ENCODE data around the gene LACRT. TPM values are rescaled to one million over a fixed set of nuclear protein-coding genes. Genes with fewer than 3 reads are reported as not detected.

LACRT gene
- total RNA-seq, 1 donor from 2014 or later = not detected

DNA sequence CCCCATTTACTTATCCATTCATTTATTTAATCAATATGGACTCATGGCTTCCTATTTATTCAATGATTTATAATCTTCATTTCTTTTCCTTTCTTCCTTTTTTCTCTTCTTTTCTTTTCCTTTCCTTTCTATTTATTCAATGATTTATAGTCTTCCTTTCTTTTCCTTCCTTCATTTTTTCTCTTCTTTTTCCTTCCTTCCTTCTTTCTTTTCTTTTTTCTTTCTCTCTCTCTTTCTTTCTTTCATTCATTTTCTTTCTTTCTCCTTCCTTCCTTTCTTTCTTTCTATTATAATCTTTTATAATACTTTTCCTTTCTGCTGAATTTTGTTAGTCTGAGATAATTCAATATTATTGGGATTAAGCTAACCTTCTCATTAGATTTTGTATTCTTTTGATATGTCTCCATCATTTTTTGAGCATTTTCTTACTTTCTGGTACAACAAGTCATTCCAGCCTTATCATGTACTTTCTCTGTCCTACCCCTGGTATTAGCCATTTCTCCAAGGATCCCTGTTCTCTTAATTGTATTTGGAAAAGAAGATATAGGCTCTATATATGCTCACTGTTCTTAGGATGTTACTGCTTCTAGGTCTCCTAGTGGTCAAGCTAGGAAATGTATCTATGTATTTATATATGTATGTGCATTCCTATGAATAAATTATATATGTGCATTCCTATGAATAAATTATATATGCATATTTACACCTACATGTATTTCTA is 12.1 kb downstream of the LACRT start:
- H3K36me3 Mint-ChIP-seq (ENCODE audit: unreplicated experiment) = no peaks in the 10 kb centered on the region
- H3K27ac Mint-ChIP-seq (ENCODE audit: unreplicated experiment) = no peak overlapping the region
- TF ChIP-seq, protein P1, sequence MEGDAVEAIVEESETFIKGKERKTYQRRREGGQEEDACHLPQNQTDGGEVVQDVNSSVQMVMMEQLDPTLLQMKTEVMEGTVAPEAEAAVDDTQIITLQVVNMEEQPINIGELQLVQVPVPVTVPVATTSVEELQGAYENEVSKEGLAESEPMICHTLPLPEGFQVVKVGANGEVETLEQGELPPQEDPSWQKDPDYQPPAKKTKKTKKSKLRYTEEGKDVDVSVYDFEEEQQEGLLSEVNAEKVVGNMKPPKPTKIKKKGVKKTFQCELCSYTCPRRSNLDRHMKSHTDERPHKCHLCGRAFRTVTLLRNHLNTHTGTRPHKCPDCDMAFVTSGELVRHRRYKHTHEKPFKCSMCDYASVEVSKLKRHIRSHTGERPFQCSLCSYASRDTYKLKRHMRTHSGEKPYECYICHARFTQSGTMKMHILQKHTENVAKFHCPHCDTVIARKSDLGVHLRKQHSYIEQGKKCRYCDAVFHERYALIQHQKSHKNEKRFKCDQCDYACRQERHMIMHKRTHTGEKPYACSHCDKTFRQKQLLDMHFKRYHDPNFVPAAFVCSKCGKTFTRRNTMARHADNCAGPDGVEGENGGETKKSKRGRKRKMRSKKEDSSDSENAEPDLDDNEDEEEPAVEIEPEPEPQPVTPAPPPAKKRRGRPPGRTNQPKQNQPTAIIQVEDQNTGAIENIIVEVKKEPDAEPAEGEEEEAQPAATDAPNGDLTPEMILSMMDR (IDR thresholded peaks at IDR 0.05) = peak; percentile 30
- DNase-seq (ENCODE audit: extremely low spot score, unreplicated experiment) = no peak
- H3K9me3 Mint-ChIP-seq (ENCODE audit: unreplicated experiment) = peaks cover under 1% of the 10 kb centered on the region
- no peak overlapping the region for H3K4me3 Mint-ChIP-seq (ENCODE audit: unreplicated experiment)
- H3K27me3 Mint-ChIP-seq (ENCODE audit: unreplicated experiment) = peaks cover 51% of the 10 kb centered on the region
- no peaks in the 10 kb centered on the region for H3K4me1 Mint-ChIP-seq (ENCODE audit: unreplicated experiment)

DNA sequence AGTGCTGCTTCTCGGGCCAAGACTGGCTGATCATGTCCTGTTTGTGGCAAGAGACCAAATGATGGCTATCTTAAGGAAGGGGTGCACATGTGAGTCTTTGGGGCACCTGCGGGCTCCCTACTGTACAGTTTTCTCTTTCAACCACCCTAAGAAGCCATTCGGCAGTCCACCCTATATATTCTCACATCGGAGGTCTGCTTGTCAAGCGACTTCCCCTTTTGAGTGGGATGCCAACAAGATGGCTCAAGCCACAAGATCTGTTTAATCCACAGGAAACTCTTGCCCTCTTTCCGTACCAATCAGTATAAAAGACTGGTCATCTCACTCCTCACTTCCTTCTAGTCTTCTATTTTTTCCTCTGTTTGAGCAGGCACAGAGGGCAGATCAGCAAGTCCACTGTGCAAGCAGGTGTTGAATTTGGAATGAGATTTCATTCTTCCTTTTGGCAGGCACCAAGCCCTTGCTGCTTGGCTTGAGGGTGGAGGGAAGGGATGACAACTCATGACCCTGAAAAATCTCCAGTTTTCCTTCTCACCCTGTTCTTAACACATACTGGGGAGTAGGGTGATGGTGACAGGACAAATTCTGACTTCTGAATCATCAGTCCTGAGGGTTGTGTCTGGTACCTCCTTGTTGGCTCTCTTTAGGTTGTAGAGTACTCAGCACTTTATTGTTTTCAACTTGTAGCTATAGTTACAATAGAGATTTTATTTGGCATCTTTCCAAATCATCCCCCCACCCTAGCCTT is 17.6 kb downstream of the LACRT start:
- peaks cover 20% of the 10 kb centered on the region for H3K27me3 Mint-ChIP-seq (ENCODE audit: unreplicated experiment)
- no peak overlapping the region for H3K4me3 Mint-ChIP-seq (ENCODE audit: unreplicated experiment)
- TF ChIP-seq, protein P1 (IDR thresholded peaks at IDR 0.05) = no peak
- H3K36me3 Mint-ChIP-seq (ENCODE audit: unreplicated experiment) = no peaks in the 10 kb centered on the region
- no peaks in the 10 kb centered on the region for H3K4me1 Mint-ChIP-seq (ENCODE audit: unreplicated experiment)
- H3K27ac Mint-ChIP-seq (ENCODE audit: unreplicated experiment) = no peak overlapping the region
- H3K9me3 Mint-ChIP-seq (ENCODE audit: unreplicated experiment) = no peaks in the 10 kb centered on the region
- DNase-seq (ENCODE audit: extremely low spot score, unreplicated experiment) = peak; percentile 30

DNA sequence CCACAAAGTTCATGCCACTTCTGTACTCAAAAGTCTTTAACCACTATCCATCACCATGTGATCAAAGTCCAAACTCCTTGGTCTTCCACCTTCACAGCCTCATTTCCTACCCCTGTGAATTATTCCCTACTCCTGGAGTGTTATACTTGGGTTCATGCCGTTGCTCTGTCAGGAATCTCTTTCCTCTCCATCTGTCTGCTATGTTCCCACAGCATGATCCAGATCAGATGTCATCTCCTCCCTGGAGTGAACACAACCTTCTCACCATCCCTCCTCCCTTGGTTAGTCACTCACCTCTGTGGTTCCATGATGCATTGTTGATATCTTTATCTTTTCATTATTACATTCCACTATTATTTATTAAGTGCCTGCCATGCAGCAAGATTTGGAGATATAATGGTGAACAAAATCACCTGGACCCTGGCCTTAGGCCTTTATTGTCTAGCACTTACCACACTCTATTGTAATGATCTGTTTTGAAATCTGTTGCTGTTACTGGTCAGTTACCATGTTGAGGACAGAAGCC is 22.4 kb downstream of the LACRT start:
- no peak for DNase-seq (ENCODE audit: extremely low spot score, unreplicated experiment)
- H3K27me3 Mint-ChIP-seq (ENCODE audit: unreplicated experiment) = peaks cover 19% of the 10 kb centered on the region

DNA sequence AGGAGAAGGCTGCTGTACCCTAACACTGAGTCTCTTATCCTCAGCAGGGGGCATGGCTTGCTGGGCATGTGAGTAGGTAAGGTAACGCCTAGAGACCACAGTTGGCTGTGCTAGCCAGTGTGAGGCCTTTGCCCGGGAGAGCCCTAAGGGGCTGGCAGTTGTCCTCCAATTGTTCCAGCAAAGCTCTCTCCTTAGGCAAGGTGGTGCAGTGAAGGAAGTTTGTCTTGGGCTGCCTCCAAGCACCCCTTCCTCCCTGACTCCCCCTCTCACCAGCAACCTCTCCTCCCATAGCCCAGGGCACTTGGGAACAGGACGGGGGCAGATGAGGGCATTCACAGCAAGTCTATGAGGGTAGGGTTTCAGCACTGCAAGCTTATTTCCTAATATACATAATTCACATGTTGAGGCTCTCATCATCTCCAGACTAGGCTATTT is 23.0 kb downstream of the LACRT start:
- H3K4me3 Mint-ChIP-seq (ENCODE audit: unreplicated experiment) = no peak overlapping the region
- TF ChIP-seq, protein P1 (IDR thresholded peaks at IDR 0.05) = no peak
- H3K27me3 Mint-ChIP-seq (ENCODE audit: unreplicated experiment) = peaks cover 24% of the 10 kb centered on the region
- H3K4me1 Mint-ChIP-seq (ENCODE audit: unreplicated experiment) = no peaks in the 10 kb centered on the region
- no peak for DNase-seq (ENCODE audit: extremely low spot score, unreplicated experiment)
- no peak overlapping the region for H3K27ac Mint-ChIP-seq (ENCODE audit: unreplicated experiment)
- H3K36me3 Mint-ChIP-seq (ENCODE audit: unreplicated experiment) = no peaks in the 10 kb centered on the region
- no peaks in the 10 kb centered on the region for H3K9me3 Mint-ChIP-seq (ENCODE audit: unreplicated experiment)

More for the DNA sequence above, 22.4 kb downstream of the LACRT start:
- TF ChIP-seq, protein P1 (IDR thresholded peaks at IDR 0.05) = no peak
- no peak overlapping the region for H3K27ac Mint-ChIP-seq (ENCODE audit: unreplicated experiment)
- H3K4me3 Mint-ChIP-seq (ENCODE audit: unreplicated experiment) = no peak overlapping the region
- no peaks in the 10 kb centered on the region for H3K4me1 Mint-ChIP-seq (ENCODE audit: unreplicated experiment)
- no peaks in the 10 kb centered on the region for H3K36me3 Mint-ChIP-seq (ENCODE audit: unreplicated experiment)
- no peaks in the 10 kb centered on the region for H3K9me3 Mint-ChIP-seq (ENCODE audit: unreplicated experiment)

DNA sequence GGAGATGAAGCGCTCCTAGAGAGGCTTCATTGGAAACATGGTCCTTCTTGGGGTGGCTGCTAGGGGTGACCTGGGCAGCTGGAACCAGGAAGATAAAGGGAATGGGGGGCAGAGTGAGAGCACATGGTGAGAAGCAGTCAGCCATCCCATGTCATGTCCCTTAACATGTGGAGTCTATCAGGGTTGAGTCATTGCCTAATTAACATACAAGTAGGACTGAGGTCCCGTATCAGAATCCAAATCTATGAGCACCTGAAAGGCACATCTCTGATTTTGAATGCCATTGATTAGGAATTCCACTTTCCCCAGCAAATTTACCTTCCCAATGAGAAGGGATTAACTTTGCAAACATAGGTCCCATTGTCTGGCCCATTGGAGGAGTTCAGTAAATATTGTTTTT is 25.9 kb downstream of the LACRT start:
- H3K27me3 Mint-ChIP-seq (ENCODE audit: unreplicated experiment) = peaks cover 21% of the 10 kb centered on the region
- no peak for DNase-seq (ENCODE audit: extremely low spot score, unreplicated experiment)
- no peaks in the 10 kb centered on the region for H3K36me3 Mint-ChIP-seq (ENCODE audit: unreplicated experiment)
- H3K4me3 Mint-ChIP-seq (ENCODE audit: unreplicated experiment) = no peak overlapping the region
- H3K9me3 Mint-ChIP-seq (ENCODE audit: unreplicated experiment) = no peaks in the 10 kb centered on the region
- H3K4me1 Mint-ChIP-seq (ENCODE audit: unreplicated experiment) = no peaks in the 10 kb centered on the region
- TF ChIP-seq, protein P1 (IDR thresholded peaks at IDR 0.05) = no peak
- no peak overlapping the region for H3K27ac Mint-ChIP-seq (ENCODE audit: unreplicated experiment)
